HepG2 (cell line): ENCODE data around the gene KLHDC1. TPM values are rescaled to one million over a fixed set of nuclear protein-coding genes. Genes with fewer than 3 reads are reported as not detected.

Experiments used
- ARNT ChIP-seq: fragments of 450-650 bp; IDR thresholded peaks from 2 replicates; pipeline ENCODE4 v1.6.1; 2017
- BRD4 ChIP-seq: sonication (generic); formaldehyde crosslinking; IDR thresholded peaks from 2 replicates; pipeline ENCODE4 v1.4.0; 2020; ENCODE audit warnings: missing genetic modification reagents
- CCDC6 ChIP-seq: sonication (generic); formaldehyde crosslinking; IDR thresholded peaks from 2 replicates; pipeline ENCODE4 v1.8.1; 2022; ENCODE audit warnings: mild to moderate bottlenecking, missing genetic modification reagents, moderate library complexity
- ELF4 ChIP-seq: sonication (generic); formaldehyde crosslinking; IDR thresholded peaks from 2 replicates; pipeline ENCODE4 v1.5.0; 2020; ENCODE audit warnings: missing genetic modification reagents, mild to moderate bottlenecking, moderate library complexity, borderline replicate concordance
- FOXA1 ChIP-seq, 2 experiments: fragments of 450-650 bp in 1 of 2; sonication (generic) in 1 of 2; formaldehyde crosslinking in 1 of 2; IDR thresholded peaks; 2 replicates each; pipeline versions ENCODE4 v1.4.0 to v1.6.1; 2016 to 2020; ENCODE audit warnings: missing genetic modification reagents in 1 of 2
- HHEX ChIP-seq: IDR thresholded peaks from 2 replicates; pipeline ENCODE4 v1.6.1; 2016; ENCODE audit warnings: control low read depth
- JUND ChIP-seq: sonication (generic); formaldehyde crosslinking; IDR thresholded peaks from 2 replicates; pipeline ENCODE4 v1.8.0; 2022; ENCODE audit warnings: mild to moderate bottlenecking, missing genetic modification reagents
- MAFF ChIP-seq: IDR thresholded peaks from 2 replicates; pipeline ENCODE4 v1.6.1; 2011; ENCODE audit warnings: low read depth, low read length, improper control_type of control experiment
- NFIC ChIP-seq: IDR thresholded peaks from 2 replicates; pipeline ENCODE4 v1.6.1; 2012; ENCODE audit warnings: mild to moderate bottlenecking, low read length, inconsistent platforms
- NR2C2 ChIP-seq: sonication (generic); formaldehyde crosslinking; IDR thresholded peaks from 2 replicates; pipeline ENCODE4 v1.4.0; 2020; ENCODE audit warnings: missing genetic modification reagents, mild to moderate bottlenecking, moderate library complexity, borderline replicate concordance
- NR2F6 ChIP-seq, 2 experiments: IDR thresholded peaks; 2 replicates each; pipeline ENCODE4 v1.6.1; 2016; ENCODE audit warnings: antibody characterized with exemption in 1 of 2, mild to moderate bottlenecking in 1 of 2
- ONECUT2 ChIP-seq: sonication (generic); formaldehyde crosslinking; IDR thresholded peaks from 2 replicates; pipeline ENCODE4 v1.4.0; 2020; ENCODE audit warnings: missing genetic modification reagents
- PHB2 ChIP-seq: fragments of 450-650 bp; IDR thresholded peaks from 2 replicates; pipeline ENCODE4 v1.6.1; 2018; ENCODE audit not compliant: partially characterized antibody
- PHF8 ChIP-seq: sonication (generic); formaldehyde crosslinking; IDR thresholded peaks from 2 replicates; pipeline ENCODE4 v1.5.0; 2020; ENCODE audit warnings: missing genetic modification reagents
- POLR2A ChIP-seq, 2 experiments: IDR thresholded peaks; 2 replicates each; pipeline ENCODE4 v1.6.1; 2011; ENCODE audit warnings: low read depth in 2 of 2, low read length in 2 of 2, mild to moderate bottlenecking in 1 of 2, moderate library complexity in 1 of 2; ENCODE audit not compliant: insufficient read depth in 1 of 2
- SALL1 ChIP-seq: sonication (generic); formaldehyde crosslinking; IDR thresholded peaks from 2 replicates; pipeline ENCODE4 v1.8.0; 2022; ENCODE audit warnings: mild to moderate bottlenecking, missing genetic modification reagents
- SMYD3 ChIP-seq: sonication (generic); formaldehyde crosslinking; IDR thresholded peaks from 2 replicates; pipeline ENCODE4 v1.8.1; 2023; ENCODE audit warnings: mild to moderate bottlenecking, missing genetic modification reagents
- SPEN ChIP-seq: sonication (generic); formaldehyde crosslinking; IDR thresholded peaks from 2 replicates; pipeline ENCODE4 v1.5.1; 2020; ENCODE audit warnings: low read depth, mild to moderate bottlenecking, missing genetic modification reagents
- SRY ChIP-seq: sonication (generic); formaldehyde crosslinking; IDR thresholded peaks from 2 replicates; pipeline ENCODE4 v1.8.0; 2022; ENCODE audit warnings: mild to moderate bottlenecking, missing genetic modification reagents
- ZFX ChIP-seq: sonication (generic); formaldehyde crosslinking; IDR thresholded peaks from 2 replicates; pipeline ENCODE4 v1.4.0; 2020; ENCODE audit warnings: mild to moderate bottlenecking, low read depth, missing genetic modification reagents, moderate library complexity
- ZFY ChIP-seq: sonication (generic); formaldehyde crosslinking; IDR thresholded peaks from 2 replicates; pipeline ENCODE4 v1.4.0; 2020; ENCODE audit warnings: missing genetic modification reagents
- ZKSCAN5 ChIP-seq: sonication (generic); formaldehyde crosslinking; IDR thresholded peaks from 2 replicates; pipeline ENCODE4 v1.5.1; 2020; ENCODE audit warnings: mild to moderate bottlenecking, missing genetic modification reagents
- ZNF281 ChIP-seq: sonication (generic); formaldehyde crosslinking; IDR thresholded peaks from 2 replicates; pipeline ENCODE4 v1.4.0; 2020; ENCODE audit warnings: missing genetic modification reagents, borderline replicate concordance
- ZNF3 ChIP-seq: IDR thresholded peaks from 2 replicates; pipeline ENCODE4 v1.7.0; 2017; ENCODE audit warnings: inconsistent platforms
- ZNF564 ChIP-seq: sonication (generic); formaldehyde crosslinking; IDR thresholded peaks from 2 replicates; pipeline ENCODE4 v1.8.1; 2023; ENCODE audit warnings: mild to moderate bottlenecking, missing genetic modification reagents
- ZNF569 ChIP-seq: sonication (generic); formaldehyde crosslinking; IDR thresholded peaks from 2 replicates; pipeline ENCODE4 v1.5.0; 2020; ENCODE audit warnings: mild to moderate bottlenecking, missing genetic modification reagents, moderate library complexity, borderline replicate concordance
- ZNF772 ChIP-seq: sonication (generic); formaldehyde crosslinking; IDR thresholded peaks from 2 replicates; pipeline ENCODE4 v1.5.0; 2020; ENCODE audit warnings: mild to moderate bottlenecking, missing genetic modification reagents
- polyA plus RNA-seq, 8 experiments: library from polyadenylated mRNA; depleted of rRNA in 3 of 8; stranded (reverse) in 7 of 8; unstranded in 1 of 8; fragments of >200 nt; fragmentation: Illumina TruSeq in 4 of 8; extraction: Trizol in 4 of 8; gene quantifications; 2 replicates each; pipeline versions ENCODE4 v1.2.1 to v1.2.3, GENCODE V29; 2011 to 2016; ENCODE audit warnings: low read depth in 4 of 8, missing spikeins in 1 of 8, mixed read lengths in 1 of 8; ENCODE audit not compliant: insufficient read depth in 1 of 8
- total RNA-seq, 5 experiments: library from RNA; depleted of rRNA; stranded (reverse); fragments of >200 nt; fragmentation: Illumina TruSeq; extraction: Trizol; gene quantifications; 2 replicates each; pipeline ENCODE4 v1.2.3, GENCODE V29; 2016; ENCODE audit warnings: low read depth in 1 of 5

KLHDC1 gene
- total and polyA plus RNA-seq, 2 of the 13 experiments (the other 11 are each of a cell fraction or from before 2014, with no cell fraction given): 0.11 TPM; not detected in 1

GRCh38 chr14:49768301-49769121, 75.6 kb downstream of the KLHDC1 start (continued):
- TF ChIP-seq ZNF281 (CRISPR knock-in tag) (no peak), ZFY (CRISPR knock-in tag) (no peak), CCDC6 (no peak; the same call in 1 of the 2 replicates), NR2C2 (no peak), ZNF564 (CRISPR knock-in tag) (no peak), SMYD3 (CRISPR knock-in tag) (no peak), JUND (CRISPR knock-in tag) (no peak), NFIC (no peak), SRY (CRISPR knock-in tag) (0 out of 2 replicates have a peak, but pooled peaks have one; percentile 30), ZNF3 (CRISPR knock-in tag) (no peak), ONECUT2 (CRISPR knock-in tag) (no peak), ZNF569 (CRISPR knock-in tag) (no peak), NR2F6 (IDR thresholded peaks at IDR 0.05) (no peak; the same call in 1 of the 2 replicates), NR2F6 (CRISPR knock-in tag; IDR thresholded peaks at IDR 0.05) (peak; percentile 3; the same call in 1 of the 2 replicates), HHEX (no peak), MAFF (no peak), ELF4 (CRISPR knock-in tag) (no peak), FOXA1 (IDR thresholded peaks at IDR 0.05) (no peak), FOXA1 (CRISPR knock-in tag; IDR thresholded peaks at IDR 0.05) (no peak; the same call in 1 of the 2 replicates), SPEN (CRISPR knock-in tag) (no peak), ZNF772 (CRISPR knock-in tag) (no peak), SALL1 (CRISPR knock-in tag) (peak; percentile 6; the same call in 1 of the 2 replicates), ZKSCAN5 (no peak), ZFX (CRISPR knock-in tag) (peak; percentile 77), BRD4 (CRISPR knock-in tag) (peak; percentile 64), POLR2A (IDR thresholded peaks at IDR 0.05; ENCODE audit: insufficient read depth in 1 of 2, low read depth in 2 of 2, low read length in 2 of 2) (peak; percentile 62 to 72), ARNT (no peak), PHF8 (CRISPR knock-in tag) (peak; percentile 48), PHB2 (no peak)
